Memory B cell (primary cell): ENCODE data around the gene FCRL5.
"Not testable (repeated sequence)": the region's sequence is repeated elsewhere in the genome, so short reads cannot be mapped to it uniquely, and the experiment has no call there.

Experiments used
- ATAC-seq: fragments of 150-1000 bp; cut with Tn5 transposase; 2 replicates; pipeline ENCODE4 v1.10.0; 2021; ENCODE audit warnings: low read depth, mild to moderate bottlenecking, moderate library complexity
- DNase-seq, 2 donors: peaks; one replicate each; pipeline ENCODE4 v3.0.0; 2022; ENCODE audit warnings: low spot score in 2 of 2
- H3K27ac Mint-ChIP-seq: one replicate; pipeline ENCODE4 v1.8.0; 2022; ENCODE audit warnings: mild to moderate bottlenecking, moderate library complexity, mixed read lengths
- H3K27me3 Mint-ChIP-seq: one replicate; pipeline ENCODE4 v1.8.0; 2022; ENCODE audit warnings: mixed read lengths
- H3K36me3 Mint-ChIP-seq: one replicate; pipeline ENCODE4 v1.8.0; 2022; ENCODE audit warnings: mild to moderate bottlenecking, mixed read lengths
- H3K4me1 Mint-ChIP-seq: one replicate; pipeline ENCODE4 v1.8.0; 2022; ENCODE audit warnings: mixed read lengths
- H3K4me3 Mint-ChIP-seq: one replicate; pipeline ENCODE4 v1.8.0; 2022; ENCODE audit warnings: mild to moderate bottlenecking, moderate library complexity, mixed read lengths
- H3K9me3 Mint-ChIP-seq: one replicate; pipeline ENCODE4 v1.8.0; 2022; ENCODE audit warnings: mixed read lengths

FCRL5 gene

DNA sequence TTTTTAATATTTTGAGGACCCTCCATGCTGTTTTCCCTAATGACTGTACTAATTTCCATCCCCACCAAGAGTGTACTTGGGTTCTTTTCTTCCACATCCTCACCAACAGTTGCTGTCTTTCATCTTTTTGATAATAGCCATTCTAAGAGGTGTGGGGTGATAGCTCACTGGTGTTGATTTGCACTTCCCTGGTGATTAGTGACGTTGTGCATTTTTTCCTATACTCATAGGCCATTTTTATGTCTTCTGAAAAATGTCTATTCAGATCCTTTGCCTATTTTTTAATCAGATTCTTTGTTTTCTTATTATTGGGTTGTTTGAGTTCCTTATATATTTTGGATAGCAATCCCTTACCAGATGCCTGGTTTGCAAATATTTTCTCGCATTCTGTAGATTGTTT lies 64.2 kb downstream of the FCRL5 start:
- ATAC-seq (no peak), DNase-seq (no peak)
- H3K4me1 Mint-ChIP-seq: peaks cover 7% of the 10 kb centered on the region

DNA sequence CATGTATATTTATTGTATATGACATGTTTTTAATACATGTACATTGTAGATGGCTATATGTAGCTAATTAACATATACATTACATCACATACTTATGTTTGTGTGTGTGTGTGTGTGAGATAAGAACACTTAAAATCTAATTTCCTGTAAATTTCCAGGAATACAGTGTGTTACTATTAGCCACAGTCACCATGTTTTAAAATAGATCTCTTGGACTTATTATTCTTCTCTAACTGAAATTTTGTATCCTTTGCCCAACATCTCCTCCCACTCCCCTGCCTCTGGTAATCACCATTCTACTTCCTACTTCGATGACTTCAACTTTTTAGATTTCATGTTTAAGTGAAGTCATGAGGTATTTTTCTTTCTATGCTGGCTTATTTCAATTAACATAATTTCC lies 64.8 kb downstream of the FCRL5 start:
- Mint-ChIP-seq H3K4me1 (peaks cover 7% of the 10 kb centered on the region), H3K4me3 (no peak overlapping the region), H3K27me3 (no peaks in the 10 kb centered on the region), H3K36me3 (no peaks in the 10 kb centered on the region), H3K9me3 (no peaks in the 10 kb centered on the region), H3K27ac (no peak overlapping the region)
- ATAC-seq (no peak), DNase-seq (no peak)

More for the DNA sequence above, 64.2 kb downstream of the FCRL5 start:
- H3K9me3 Mint-ChIP-seq: no peaks in the 10 kb centered on the region
- H3K36me3 Mint-ChIP-seq: no peaks in the 10 kb centered on the region
- no peaks in the 10 kb centered on the region for H3K27me3 Mint-ChIP-seq
- H3K27ac Mint-ChIP-seq: no peak overlapping the region
- H3K4me3 Mint-ChIP-seq: no peak overlapping the region

DNA sequence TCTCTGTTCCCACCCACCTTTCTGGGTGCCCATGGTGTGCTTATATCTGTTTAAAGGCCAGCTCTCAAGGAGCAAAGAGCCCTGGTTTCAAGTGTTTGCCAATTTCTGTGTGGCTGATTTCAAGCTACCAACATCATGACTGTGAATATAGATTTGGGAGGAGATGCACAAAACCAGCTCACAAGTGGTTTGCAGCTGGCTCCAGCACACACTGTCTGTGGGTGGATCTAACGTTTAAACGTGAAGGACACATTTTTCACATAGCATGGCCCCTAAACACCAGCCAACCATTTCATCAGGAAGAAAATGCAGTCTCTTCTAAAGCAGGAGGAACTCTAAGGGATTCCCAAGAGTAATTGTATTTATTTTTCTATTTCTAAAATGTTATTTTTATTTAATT lies 65.2 kb downstream of the FCRL5 start:
- no peaks in the 10 kb centered on the region for H3K27me3 Mint-ChIP-seq
- ATAC-seq: no peak
- DNase-seq: no peak
- peaks cover 7% of the 10 kb centered on the region for H3K4me1 Mint-ChIP-seq
- H3K4me3 Mint-ChIP-seq: no peak overlapping the region
- no peaks in the 10 kb centered on the region for H3K36me3 Mint-ChIP-seq
- H3K27ac Mint-ChIP-seq: no peak overlapping the region
- H3K9me3 Mint-ChIP-seq: no peaks in the 10 kb centered on the region

DNA sequence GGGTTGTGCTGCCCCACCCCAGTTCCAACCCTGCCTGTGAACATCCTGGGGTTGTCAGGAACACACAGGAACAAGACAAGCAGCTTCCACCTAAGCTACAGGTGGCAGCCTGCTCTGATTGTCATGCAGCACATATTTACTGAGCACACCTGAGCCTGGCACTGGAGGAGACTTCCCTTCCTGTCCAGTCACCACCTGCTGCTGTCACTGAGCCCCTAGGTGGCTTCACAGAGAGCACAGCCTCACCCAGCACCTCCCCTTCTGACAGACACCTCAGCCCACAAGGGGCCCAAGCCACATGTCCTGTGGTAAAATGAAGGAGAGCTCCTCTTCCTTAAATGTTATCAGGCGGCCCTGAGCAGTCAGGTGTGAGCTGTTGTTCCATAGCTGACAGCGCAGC lies 65.9 kb downstream of the FCRL5 start:
- H3K4me1 Mint-ChIP-seq, H3K4me3 Mint-ChIP-seq, H3K27me3 Mint-ChIP-seq, ATAC-seq, H3K27ac Mint-ChIP-seq, H3K9me3 Mint-ChIP-seq, H3K36me3 Mint-ChIP-seq, DNase-seq: not testable (repeated sequence)

DNA sequence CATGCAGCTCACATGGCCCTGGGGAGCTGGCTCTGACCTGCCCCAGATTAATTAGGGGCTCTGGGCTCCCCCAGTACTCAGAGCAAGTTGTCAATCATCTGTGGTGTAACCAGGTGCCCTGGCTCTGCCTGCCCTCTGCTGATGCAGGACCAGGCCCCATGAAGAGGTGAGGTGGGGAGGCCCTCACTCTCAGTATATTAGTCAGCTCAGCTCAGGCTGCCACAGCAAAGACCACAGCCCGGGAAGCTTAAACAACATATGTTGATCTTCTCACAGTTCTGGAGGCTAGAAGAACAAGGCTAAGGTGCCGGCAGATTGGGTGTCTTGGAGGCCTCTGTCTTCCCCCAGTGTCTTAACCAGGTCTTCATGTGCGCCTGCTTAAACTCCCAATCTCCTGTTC lies 66.5 kb downstream of the FCRL5 start:
- Mint-ChIP-seq H3K4me3 (no peak overlapping the region), H3K36me3 (no peaks in the 10 kb centered on the region), H3K27ac (no peak overlapping the region), H3K9me3 (no peaks in the 10 kb centered on the region), H3K4me1 (peaks cover 7% of the 10 kb centered on the region), H3K27me3 (no peaks in the 10 kb centered on the region)
- no peak for DNase-seq
- no peak for ATAC-seq

DNA sequence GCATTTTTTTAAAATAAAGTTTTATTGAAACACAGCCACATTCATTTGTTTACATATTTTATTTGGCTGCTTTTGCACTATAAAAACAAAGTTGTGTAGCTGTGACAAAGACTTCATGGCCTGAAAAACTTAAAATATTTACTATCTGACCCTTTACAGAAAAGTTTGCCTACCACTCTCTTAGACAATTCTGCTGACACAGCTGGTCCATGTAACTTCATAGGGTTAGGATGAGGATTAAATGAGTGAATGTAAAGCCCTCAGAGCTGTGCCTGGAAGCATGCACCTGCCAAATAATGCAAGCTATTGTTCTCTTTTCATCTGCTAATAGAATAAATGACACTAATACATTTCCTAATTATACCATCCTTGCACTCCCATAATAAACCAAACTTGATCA lies 67.7 kb downstream of the FCRL5 start:
- H3K4me3 Mint-ChIP-seq: no peak overlapping the region
- peaks cover 3% of the 10 kb centered on the region for H3K9me3 Mint-ChIP-seq
- H3K27ac Mint-ChIP-seq: no peak overlapping the region
- ATAC-seq (no peak), DNase-seq (no peak)
- H3K36me3 Mint-ChIP-seq: peaks cover 2% of the 10 kb centered on the region
- H3K27me3 Mint-ChIP-seq: no peaks in the 10 kb centered on the region
- peaks cover 3% of the 10 kb centered on the region for H3K4me1 Mint-ChIP-seq

DNA sequence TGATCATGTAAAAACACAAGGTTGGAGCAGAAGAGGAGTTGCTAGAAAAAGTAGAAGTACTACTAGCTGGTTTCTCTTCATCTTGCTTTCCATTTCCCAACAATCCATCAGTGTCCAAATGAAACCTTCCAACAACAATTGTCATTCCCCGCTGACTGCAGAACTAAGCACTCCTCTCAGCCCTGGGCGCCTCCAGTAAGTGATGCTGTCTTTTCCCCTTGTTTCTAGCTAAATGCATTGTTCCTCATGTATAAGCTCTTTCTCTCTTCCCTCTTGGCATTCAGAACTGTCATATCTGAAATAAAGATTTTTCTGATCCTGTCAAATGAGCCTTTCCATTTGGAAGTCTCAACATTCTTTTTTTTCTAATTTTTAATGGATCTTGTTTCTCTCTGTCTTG lies 68.7 kb downstream of the FCRL5 start:
- DNase-seq: no peak
- no peak overlapping the region for H3K4me3 Mint-ChIP-seq
- H3K4me1 Mint-ChIP-seq: no peaks in the 10 kb centered on the region
- peaks cover 8% of the 10 kb centered on the region for H3K9me3 Mint-ChIP-seq
- no peak overlapping the region for H3K27ac Mint-ChIP-seq
- H3K36me3 Mint-ChIP-seq: peaks cover 6% of the 10 kb centered on the region
- no peak for ATAC-seq
- no peaks in the 10 kb centered on the region for H3K27me3 Mint-ChIP-seq

DNA sequence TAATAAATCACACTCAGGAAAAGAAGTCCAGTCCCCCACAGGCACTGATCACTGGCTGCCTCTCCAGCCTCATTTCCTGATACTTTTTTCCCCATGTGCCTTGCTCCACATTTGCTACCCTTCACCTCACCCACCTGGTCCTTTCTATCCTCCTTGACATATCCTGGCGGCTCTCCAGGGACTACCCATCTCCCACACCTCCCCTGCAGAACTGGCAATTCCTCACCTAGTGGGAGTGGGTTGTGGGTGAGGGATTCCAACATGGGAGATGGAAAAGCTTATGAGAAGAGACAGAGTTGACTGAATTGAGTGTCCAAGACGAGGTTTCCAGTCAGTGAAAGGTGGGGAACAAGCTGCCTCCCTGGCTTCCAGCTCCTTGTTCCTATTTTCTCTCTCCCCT lies 69.6 kb downstream of the FCRL5 start:
- Mint-ChIP-seq H3K36me3 (peaks cover 11% of the 10 kb centered on the region), H3K27ac (no peak overlapping the region), H3K27me3 (no peaks in the 10 kb centered on the region), H3K4me3 (no peak overlapping the region), H3K9me3 (peaks cover 13% of the 10 kb centered on the region), H3K4me1 (no peaks in the 10 kb centered on the region)
- DNase-seq: no peak
- ATAC-seq: no peak

DNA sequence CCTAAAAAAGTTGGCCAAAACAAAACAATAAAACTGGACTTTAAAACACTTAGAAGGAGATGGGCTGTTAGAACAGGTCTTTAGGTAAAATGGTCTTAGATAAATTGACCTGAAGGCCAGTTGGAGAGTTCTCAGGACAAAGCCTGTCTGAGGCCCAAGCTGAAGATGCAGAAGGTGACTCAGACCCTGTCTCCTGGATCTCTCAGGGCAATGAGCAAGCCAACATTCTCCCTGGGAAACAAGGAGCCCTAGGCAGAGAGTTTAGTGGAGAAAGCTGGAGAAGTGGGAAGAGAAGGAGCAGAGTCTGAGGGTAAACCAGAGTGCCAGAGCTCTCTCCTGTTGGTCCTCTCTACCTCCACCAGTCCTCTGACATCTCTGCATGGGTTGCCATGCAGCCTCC lies 70.1 kb downstream of the FCRL5 start:
- Mint-ChIP-seq H3K27me3 (peaks cover under 1% of the 10 kb centered on the region), H3K27ac (no peak overlapping the region), H3K9me3 (peaks cover 15% of the 10 kb centered on the region), H3K4me3 (no peak overlapping the region), H3K36me3 (peaks cover 12% of the 10 kb centered on the region), H3K4me1 (no peaks in the 10 kb centered on the region)
- DNase-seq: no peak
- ATAC-seq: no peak

DNA sequence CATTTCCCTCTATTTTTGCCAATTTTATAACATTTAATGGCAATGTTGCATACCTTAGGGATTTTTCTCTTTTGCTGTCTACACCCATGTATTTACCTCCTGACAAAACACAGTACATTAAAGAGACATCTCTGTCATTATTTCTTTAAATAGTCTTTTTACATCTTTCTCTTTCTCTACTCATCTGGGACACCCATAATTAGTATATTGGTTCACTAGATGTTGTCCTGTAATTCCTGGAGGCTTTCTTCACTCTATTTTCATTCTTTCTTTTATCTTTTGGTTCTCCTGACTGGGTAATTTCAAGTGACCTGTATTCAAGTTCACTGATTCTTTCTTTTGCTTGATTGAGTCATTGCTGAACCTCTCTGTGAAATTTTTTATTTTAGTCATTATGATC lies 74.3 kb downstream of the FCRL5 start:
- Mint-ChIP-seq H3K4me1 (no peaks in the 10 kb centered on the region), H3K4me3 (no peak overlapping the region), H3K9me3 (peaks cover 24% of the 10 kb centered on the region), H3K27ac (no peak overlapping the region), H3K36me3 (peaks cover 13% of the 10 kb centered on the region), H3K27me3 (peaks cover 4% of the 10 kb centered on the region)
- DNase-seq: no peak
- ATAC-seq: no peak

DNA sequence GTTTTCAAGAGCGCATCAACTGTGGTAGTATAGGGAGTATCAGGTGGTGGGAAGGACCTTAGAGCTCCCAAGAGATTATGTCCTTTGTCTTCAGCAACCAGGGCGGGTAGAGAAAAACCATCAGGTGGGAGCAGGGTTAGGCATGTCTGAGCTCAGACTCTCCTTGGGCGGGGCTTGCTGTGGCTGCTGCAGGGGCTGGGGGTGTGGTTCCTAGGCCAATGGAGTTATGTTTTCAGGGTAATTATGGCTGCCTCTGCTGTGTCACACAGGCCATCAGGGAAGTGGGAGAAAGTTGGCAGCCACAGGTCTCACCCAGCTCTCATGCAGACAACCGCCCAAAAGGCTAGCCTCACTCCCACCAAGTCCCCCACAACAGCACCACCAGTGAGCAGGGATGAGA lies 74.9 kb downstream of the FCRL5 start:
- no peak overlapping the region for H3K27ac Mint-ChIP-seq
- DNase-seq: no peak
- H3K36me3 Mint-ChIP-seq: peaks cover 13% of the 10 kb centered on the region
- H3K9me3 Mint-ChIP-seq: peaks cover 24% of the 10 kb centered on the region
- H3K4me1 Mint-ChIP-seq: no peaks in the 10 kb centered on the region
- H3K27me3 Mint-ChIP-seq: peaks cover 4% of the 10 kb centered on the region
- no peak overlapping the region for H3K4me3 Mint-ChIP-seq
- no peak for ATAC-seq

DNA sequence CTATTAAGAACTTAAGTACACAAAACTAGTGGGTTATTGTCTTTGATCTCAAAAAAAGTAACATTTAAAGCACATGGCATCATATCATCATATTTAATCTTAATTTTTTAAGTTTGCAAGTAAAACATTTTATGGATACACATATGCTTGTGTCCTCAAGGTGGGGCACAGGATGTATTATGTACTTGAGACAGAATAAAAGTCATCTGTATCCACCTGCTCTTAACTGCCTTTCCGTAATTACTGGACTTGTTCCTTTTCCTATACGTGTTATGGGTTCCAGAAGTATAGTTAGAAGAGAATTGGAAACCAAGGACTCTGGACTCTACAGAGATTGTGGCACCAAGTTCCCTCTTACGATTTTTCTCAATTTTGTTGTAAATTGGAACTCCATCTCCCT lies 79.4 kb downstream of the FCRL5 start:
- ATAC-seq (no peak), DNase-seq (no peak)
- Mint-ChIP-seq H3K27me3 (peaks cover 5% of the 10 kb centered on the region), H3K4me3 (no peak overlapping the region), H3K4me1 (no peaks in the 10 kb centered on the region), H3K27ac (no peak overlapping the region), H3K36me3 (peaks cover 4% of the 10 kb centered on the region), H3K9me3 (peaks cover 13% of the 10 kb centered on the region)

DNA sequence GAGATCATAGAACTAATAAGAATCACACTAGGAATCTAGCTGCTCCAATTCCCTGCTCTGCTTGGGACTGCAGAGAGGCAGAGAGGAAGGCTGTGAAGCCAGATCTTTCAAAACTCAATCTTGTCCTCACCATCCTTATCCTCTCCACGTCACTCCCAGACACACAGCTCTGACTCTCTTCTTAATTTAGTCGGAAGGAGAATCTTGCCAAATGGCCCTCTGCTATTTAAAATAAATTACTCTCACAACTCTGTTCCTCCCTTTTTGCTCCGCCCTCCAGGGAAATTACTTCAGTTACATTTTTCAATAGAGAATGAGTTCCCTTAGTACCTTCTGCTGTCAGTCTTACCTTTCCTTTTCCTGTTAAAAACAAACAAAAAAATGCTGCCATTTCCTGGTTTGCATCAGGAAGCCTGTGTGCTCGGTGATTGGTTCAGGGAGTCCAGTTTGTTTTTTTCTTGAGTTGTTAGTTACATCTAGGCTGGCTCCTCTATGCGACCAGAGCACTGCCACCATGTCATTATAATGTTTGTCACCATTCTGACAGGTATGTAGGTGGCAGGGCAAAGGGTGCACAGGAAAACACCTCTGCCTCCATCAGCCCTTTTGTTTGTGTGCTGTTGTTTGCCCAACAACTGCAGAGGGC lies 80.1 kb downstream of the FCRL5 start:
- Mint-ChIP-seq H3K27me3 (peaks cover 5% of the 10 kb centered on the region), H3K27ac (no peak overlapping the region), H3K4me3 (no peak overlapping the region), H3K36me3 (peaks cover 1% of the 10 kb centered on the region), H3K4me1 (no peaks in the 10 kb centered on the region), H3K9me3 (peaks cover 8% of the 10 kb centered on the region)
- no peak for DNase-seq
- no peak for ATAC-seq

DNA sequence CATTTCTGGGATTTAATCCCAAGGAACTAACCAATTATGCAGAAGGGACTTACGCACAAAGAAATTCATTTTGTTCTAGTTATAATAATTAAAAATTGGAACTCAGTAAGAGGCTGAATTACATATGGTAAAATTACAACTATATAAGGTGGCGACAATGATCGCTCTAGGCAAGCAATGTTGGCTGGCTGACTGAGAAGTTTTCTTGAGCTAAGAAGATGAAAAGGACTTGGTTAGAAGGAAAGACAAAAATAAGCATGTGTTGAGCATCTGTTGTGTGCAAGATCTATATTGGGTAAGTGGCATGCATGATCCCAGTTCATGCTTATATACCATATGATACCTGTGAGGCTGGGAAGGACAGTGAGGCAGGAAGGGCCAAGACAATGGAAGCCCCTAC lies 80.8 kb downstream of the FCRL5 start:
- Mint-ChIP-seq H3K4me3 (no peak overlapping the region), H3K27me3 (peaks cover 4% of the 10 kb centered on the region), H3K9me3 (peaks cover 7% of the 10 kb centered on the region), H3K36me3 (no peaks in the 10 kb centered on the region), H3K4me1 (no peaks in the 10 kb centered on the region), H3K27ac (no peak overlapping the region)
- ATAC-seq (no peak), DNase-seq (no peak)
